Endothelial cell of umbilical vein (primary cell): ENCODE data around the gene CHCHD3. TPM values are rescaled to one million over a fixed set of nuclear protein-coding genes. Genes with fewer than 3 reads are reported as not detected.

Source experiments
- BruUV-seq: library from RNA; stranded (reverse); fragments of 400-500 nt; replicated peaks from 2 replicates; lab custom pipeline; 2021; lab: Mats Ljungman, UMichigan
- CTCF ChIA-PET: fragments of 300-600, 350-600 bp; sonication (Branson Sonifier 250); formaldehyde crosslinking; loops from one replicate; lab custom pipeline; 2021; ENCODE audit warnings: antibody characterized with exemption, inconsistent platforms; lab: Charles Lee
- POLR2A ChIA-PET: fragments of 300-600, 350-600 bp; sonication (Branson Sonifier 250); formaldehyde crosslinking; loops from one replicate; lab custom pipeline; 2021; ENCODE audit warnings: antibody characterized with exemption, inconsistent platforms; lab: Charles Lee
- DNase-seq: peaks from one replicate; pipeline ENCODE4 v3.0.0-alpha.2; 2011; ENCODE audit warnings: low read depth, low spot score
- FAIRE-seq: peaks from 2 replicates; lab custom pipeline; 2011; peaks lifted over from hg19 to GRCh38; lab: Jason Lieb, UNC
- H2AFZ ChIP-seq: 2 replicates; pipeline ENCODE4 v1.6.0; 2012; ENCODE audit warnings: low read depth, low read length, control low read depth, inconsistent platforms
- H3K27ac ChIP-seq: 2 replicates; pipeline ENCODE4 v1.5.1; 2011; ENCODE audit warnings: low read depth, mild to moderate bottlenecking, control low read depth, low read length, moderate library complexity; ENCODE audit not compliant: insufficient read depth
- H3K27me3 ChIP-seq, 2 experiments: 2 replicates each; pipeline versions ENCODE4 v1.6.0 to v1.6.1; 2011; ENCODE audit warnings: low read length in 2 of 2, mixed read lengths in 1 of 2; ENCODE audit not compliant: control insufficient read depth in 2 of 2, insufficient read depth in 2 of 2
- H3K36me3 ChIP-seq, 2 experiments: 2 replicates in 1 of 2; 3 replicates in 1 of 2; pipeline ENCODE4 v1.5.1; 2011; ENCODE audit warnings: low read length in 2 of 2, mild to moderate bottlenecking in 1 of 2, moderate library complexity in 1 of 2; ENCODE audit not compliant: control insufficient read depth in 2 of 2, insufficient read depth in 2 of 2; ENCODE audit errors: extremely low read depth in 1 of 2
- H3K4me1 ChIP-seq: 3 replicates; pipeline ENCODE4 v1.5.1; 2011; ENCODE audit warnings: mild to moderate bottlenecking, low read length; ENCODE audit not compliant: control insufficient read depth, insufficient read depth; ENCODE audit errors: extremely low read depth
- H3K4me2 ChIP-seq: 2 replicates; pipeline ENCODE4 v1.6.1; 2011; ENCODE audit warnings: low read length, control low read depth, mixed read lengths; ENCODE audit not compliant: insufficient read depth
- H3K4me3 ChIP-seq, 3 experiments: fragments of 200-600 bp in 1 of 3; sonication (generic), shearing (Covaris generic) in 1 of 3; replicated peaks in 1 of 3; 2 replicates each; pipeline ENCODE4 v1.5.1; 2011 to 2016; ENCODE audit warnings: control low read depth in 3 of 3, low read length in 3 of 3, mild to moderate bottlenecking in 2 of 3, inconsistent platforms in 1 of 3, low read depth in 1 of 3, moderate library complexity in 1 of 3; ENCODE audit not compliant: insufficient read depth in 1 of 3
- H3K79me2 ChIP-seq: 2 replicates; pipeline ENCODE4 v1.6.0; 2012; ENCODE audit warnings: low read length, inconsistent platforms; ENCODE audit not compliant: control insufficient read depth, insufficient read depth
- H3K9ac ChIP-seq: replicated peaks from 2 replicates; pipeline ENCODE3; 2011; ENCODE audit warnings: low read length, control low read depth; ENCODE audit not compliant: insufficient read depth; ENCODE audit errors: extremely low read depth
- H3K9me1 ChIP-seq: replicated peaks from 3 replicates; pipeline ENCODE4 v1.6.0; 2011; ENCODE audit warnings: mild to moderate bottlenecking, low read length; ENCODE audit not compliant: control insufficient read depth, insufficient read depth; ENCODE audit errors: extremely low read depth
- H3K9me3 ChIP-seq: replicated peaks from 2 replicates; pipeline ENCODE4 v1.5.1; 2012; ENCODE audit warnings: low read length, inconsistent platforms; ENCODE audit not compliant: control insufficient read depth, insufficient read depth
- H4K20me1 ChIP-seq: replicated peaks from 2 replicates; pipeline ENCODE3; 2011; ENCODE audit warnings: mild to moderate bottlenecking, low read length; ENCODE audit not compliant: control insufficient read depth, insufficient read depth; ENCODE audit errors: extremely low read depth
- EZH2 ChIP-seq: IDR thresholded peaks from 2 replicates; pipeline ENCODE4 v1.6.1; 2012; ENCODE audit warnings: borderline replicate concordance, low read depth, mild to moderate bottlenecking, moderate library complexity, low read length, inconsistent platforms; ENCODE audit not compliant: severe bottlenecking
- FOS ChIP-seq: IDR thresholded peaks from 2 replicates; pipeline ENCODE4 v1.6.1; 2011; ENCODE audit warnings: mild to moderate bottlenecking, low read length, moderate library complexity, borderline replicate concordance; ENCODE audit not compliant: insufficient read depth
- GATA2 ChIP-seq: IDR thresholded peaks from 2 replicates; pipeline ENCODE4 v1.7.0; 2011; ENCODE audit warnings: low read depth, mild to moderate bottlenecking, moderate library complexity, mixed read lengths, low read length; ENCODE audit not compliant: insufficient read length, insufficient read depth
- JUN ChIP-seq: IDR thresholded peaks from 2 replicates; pipeline ENCODE4 v1.6.1; 2011; ENCODE audit warnings: borderline replicate concordance, low read depth; ENCODE audit not compliant: insufficient read length, insufficient read depth
- MYC ChIP-seq: IDR thresholded peaks from one replicate; pipeline ENCODE4 v1.6.1; 2011; ENCODE audit warnings: mild to moderate bottlenecking, low read depth, low read length
- POLR2A ChIP-seq: IDR thresholded peaks from 2 replicates; pipeline ENCODE4 v1.6.1; 2012; ENCODE audit warnings: low read depth, mild to moderate bottlenecking, control low read depth, low read length
- POLR2AphosphoS5 ChIP-seq: IDR thresholded peaks from 2 replicates; pipeline ENCODE4 v1.6.1; 2012; ENCODE audit warnings: low read depth, mild to moderate bottlenecking, control low read depth, low read length, moderate library complexity; ENCODE audit not compliant: insufficient read depth
- dilution Hi-C: fragments of 300-500 bp; cut with MboI; formaldehyde crosslinking; loops from one replicate; pipeline ENCODE4 v1.15.0; 2019; ENCODE audit warnings: low sequenced_read_pairs; ENCODE audit not compliant: extremely low pct_ligation_motif_present
- intact Hi-C: fragments of 100-400 bp; cut with micrococcal nuclease; formaldehyde crosslinking; loops from one replicate; pipeline ENCODE4 v1.10.0; 2022
- polyA plus RNA-seq, 4 experiments: library from polyadenylated mRNA; depleted of rRNA in 3 of 4; stranded (reverse) in 3 of 4; unstranded in 1 of 4; fragments of >200 nt; gene quantifications; 2 replicates each; pipeline versions ENCODE4 v1.2.1 to v1.2.3, GENCODE V29; 2011 to 2012; ENCODE audit warnings: missing spikeins in 1 of 4
- total RNA-seq: library from RNA; stranded (reverse); gene quantifications from 2 replicates; pipeline ENCODE4 v1.2.3, GENCODE V29; 2021
- TF ChIP-seq, protein P1 (sequence below): IDR thresholded peaks from 2 replicates; pipeline ENCODE4 v1.6.1; 2011; ENCODE audit not compliant: insufficient read depth, insufficient read length
- TF ChIP-seq, protein P2 (sequence below), 2 donors: IDR thresholded peaks; 1 replicate in 1 of 2; 2 replicates in 1 of 2; pipeline ENCODE4 v1.5.1; 2011; ENCODE audit warnings: low read length in 2 of 2, mild to moderate bottlenecking in 2 of 2, moderate library complexity in 2 of 2, control low read depth in 1 of 2, inconsistent platforms in 1 of 2, low read depth in 1 of 2; ENCODE audit not compliant: insufficient read depth in 1 of 2; ENCODE audit errors: extremely low read depth in 1 of 2

CHCHD3 gene
- total and polyA plus RNA-seq, 2 donors (not counting 3 experiments of a cell fraction or from before 2014, with no cell fraction given) = 22.0 to 63.7 TPM

- ChIA-PET CTCF (no interaction called here), POLR2A (no interaction called here)
- H3K79me2 ChIP-seq = no peaks in the 10 kb centered on the region
- dilution Hi-C loops = no loop called here
- DNase-seq = no peak
- H3K27ac ChIP-seq = no peak overlapping the region
- no peaks in the 10 kb centered on the region for H3K9me1 ChIP-seq
- H3K4me2 ChIP-seq = no peak overlapping the region
- no peak for TF ChIP-seq POLR2AphosphoS5
- no peak for TF ChIP-seq POLR2A
- TF ChIP-seq MYC = no peak
- no peak for TF ChIP-seq FOS
- TF ChIP-seq EZH2 = no peak
- no peak for TF ChIP-seq JUN
- TF ChIP-seq, protein P1, sequence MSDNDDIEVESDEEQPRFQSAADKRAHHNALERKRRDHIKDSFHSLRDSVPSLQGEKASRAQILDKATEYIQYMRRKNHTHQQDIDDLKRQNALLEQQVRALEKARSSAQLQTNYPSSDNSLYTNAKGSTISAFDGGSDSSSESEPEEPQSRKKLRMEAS = no peak
- TF ChIP-seq, protein P2, sequence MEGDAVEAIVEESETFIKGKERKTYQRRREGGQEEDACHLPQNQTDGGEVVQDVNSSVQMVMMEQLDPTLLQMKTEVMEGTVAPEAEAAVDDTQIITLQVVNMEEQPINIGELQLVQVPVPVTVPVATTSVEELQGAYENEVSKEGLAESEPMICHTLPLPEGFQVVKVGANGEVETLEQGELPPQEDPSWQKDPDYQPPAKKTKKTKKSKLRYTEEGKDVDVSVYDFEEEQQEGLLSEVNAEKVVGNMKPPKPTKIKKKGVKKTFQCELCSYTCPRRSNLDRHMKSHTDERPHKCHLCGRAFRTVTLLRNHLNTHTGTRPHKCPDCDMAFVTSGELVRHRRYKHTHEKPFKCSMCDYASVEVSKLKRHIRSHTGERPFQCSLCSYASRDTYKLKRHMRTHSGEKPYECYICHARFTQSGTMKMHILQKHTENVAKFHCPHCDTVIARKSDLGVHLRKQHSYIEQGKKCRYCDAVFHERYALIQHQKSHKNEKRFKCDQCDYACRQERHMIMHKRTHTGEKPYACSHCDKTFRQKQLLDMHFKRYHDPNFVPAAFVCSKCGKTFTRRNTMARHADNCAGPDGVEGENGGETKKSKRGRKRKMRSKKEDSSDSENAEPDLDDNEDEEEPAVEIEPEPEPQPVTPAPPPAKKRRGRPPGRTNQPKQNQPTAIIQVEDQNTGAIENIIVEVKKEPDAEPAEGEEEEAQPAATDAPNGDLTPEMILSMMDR (IDR thresholded peaks at IDR 0.05; ENCODE audit: extremely low read depth in 1 of 2, insufficient read depth in 1 of 2, low read depth in 1 of 2, low read length in 2 of 2) = no peak
- TF ChIP-seq GATA2 = no peak
- FAIRE-seq = no peak
- peaks cover 0 to 6% of the 10 kb centered on the region in 2 experiments for H3K27me3 ChIP-seq
- no peaks in the 10 kb centered on the region for H3K36me3 ChIP-seq
- no TSS peak for BruUV-seq
- no peaks in the 10 kb centered on the region for H4K20me1 ChIP-seq
- intact Hi-C loops = no loop called here
- no peak overlapping the region for H2AFZ ChIP-seq
- no peaks in the 10 kb centered on the region for H3K9me3 ChIP-seq
- no peak overlapping the region for H3K9ac ChIP-seq
- no peaks in the 10 kb centered on the region for H3K4me1 ChIP-seq
- no peak overlapping the region for H3K4me3 ChIP-seq
Measured at GRCh38 chr7:132757783-132758182, 324.1 kb downstream of the CHCHD3 start.
